ENCODE data around the gene TAC4.

GRCh38 chr17:49821466-49821865 is 26.4 kb downstream of the TAC4 start:
- TF ChIP-seq, protein P1, sequence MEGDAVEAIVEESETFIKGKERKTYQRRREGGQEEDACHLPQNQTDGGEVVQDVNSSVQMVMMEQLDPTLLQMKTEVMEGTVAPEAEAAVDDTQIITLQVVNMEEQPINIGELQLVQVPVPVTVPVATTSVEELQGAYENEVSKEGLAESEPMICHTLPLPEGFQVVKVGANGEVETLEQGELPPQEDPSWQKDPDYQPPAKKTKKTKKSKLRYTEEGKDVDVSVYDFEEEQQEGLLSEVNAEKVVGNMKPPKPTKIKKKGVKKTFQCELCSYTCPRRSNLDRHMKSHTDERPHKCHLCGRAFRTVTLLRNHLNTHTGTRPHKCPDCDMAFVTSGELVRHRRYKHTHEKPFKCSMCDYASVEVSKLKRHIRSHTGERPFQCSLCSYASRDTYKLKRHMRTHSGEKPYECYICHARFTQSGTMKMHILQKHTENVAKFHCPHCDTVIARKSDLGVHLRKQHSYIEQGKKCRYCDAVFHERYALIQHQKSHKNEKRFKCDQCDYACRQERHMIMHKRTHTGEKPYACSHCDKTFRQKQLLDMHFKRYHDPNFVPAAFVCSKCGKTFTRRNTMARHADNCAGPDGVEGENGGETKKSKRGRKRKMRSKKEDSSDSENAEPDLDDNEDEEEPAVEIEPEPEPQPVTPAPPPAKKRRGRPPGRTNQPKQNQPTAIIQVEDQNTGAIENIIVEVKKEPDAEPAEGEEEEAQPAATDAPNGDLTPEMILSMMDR (IDR thresholded peaks at IDR 0.05) = no peak
- TF ChIP-seq POLR2A (IDR thresholded peaks at IDR 0.05) = no peak

Measured in uterus (tissue), 2 donors.